ENCODE measurements around the gene PRKACA. TPM values are rescaled to one million over a fixed set of nuclear protein-coding genes. Genes with fewer than 3 reads are reported as not detected.

The PRKACA gene
- total and polyA plus RNA-seq, 10 of the 15 experiments (the other 5 are each of a cell fraction or from before 2014, with no cell fraction given) = 0.53 to 68.5 (median 11.2) TPM

DNA sequence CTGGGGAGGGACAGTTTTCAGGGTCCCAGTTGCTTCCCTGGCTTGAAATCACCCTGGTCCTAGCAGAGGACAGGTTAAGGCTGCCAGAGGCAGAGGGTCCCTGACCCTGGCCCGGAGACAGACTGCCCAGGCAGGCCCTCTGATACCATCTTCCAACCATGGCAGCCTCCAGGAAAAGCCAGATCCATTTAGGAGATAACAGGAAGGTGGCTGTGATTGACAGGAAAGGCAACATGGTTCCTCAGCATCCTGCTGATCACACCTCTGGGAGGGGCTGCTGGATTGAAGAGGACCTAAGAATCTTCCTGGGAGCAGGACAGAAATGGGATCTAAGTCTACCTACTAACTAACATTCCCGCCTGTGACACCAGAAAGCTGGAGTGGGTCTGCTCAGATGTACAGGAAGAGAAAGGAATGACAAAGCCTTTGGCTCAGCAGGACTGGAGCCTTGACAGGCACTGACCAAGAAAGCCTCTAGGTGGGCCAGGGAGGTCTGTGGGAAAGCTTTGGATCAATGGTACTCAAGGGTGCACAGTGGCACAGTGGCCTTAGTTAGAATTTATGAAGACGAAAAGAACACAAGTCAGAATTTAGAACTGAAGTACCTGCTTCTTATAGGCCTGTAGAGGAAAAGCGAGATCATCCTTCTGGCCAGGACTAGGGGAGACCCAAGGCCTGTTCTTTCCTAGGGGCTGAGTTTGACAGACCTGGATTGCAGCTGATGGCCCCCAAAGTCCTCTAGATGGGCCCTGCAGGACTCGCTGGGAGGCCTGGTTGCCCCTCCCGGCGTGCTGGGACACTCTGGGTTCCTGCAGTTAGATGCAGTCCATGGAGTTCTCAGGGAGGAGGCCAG, 2.3 kb upstream of the PRKACA start:
- no peak overlapping the region for H3K4me3 ChIP-seq
- no peaks in the 10 kb centered on the region for H3K9me3 ChIP-seq (replicated peaks; ENCODE audit: control insufficient read depth, insufficient read depth, low read length)
- DNase-seq (ENCODE audit: low read depth, low spot score) (no peak), ATAC-seq (no peak), FAIRE-seq (no peak)
- WGBS (ENCODE audit: insufficient coverage, insufficient replicate concordance, low lambda C conversion rate, missing lambda C conversion rate) = over 99% methylated on average over 7 of the region's 7 CpGs
- POLR2A ChIA-PET = no interaction called here
- TF ChIP-seq SKIL (IDR thresholded peaks at IDR 0.05; ENCODE audit: low read depth, poor library complexity, severe bottlenecking) (no peak), BMI1 (IDR thresholded peaks at IDR 0.05; ENCODE audit: borderline replicate concordance) (no peak), RAD51 (IDR thresholded peaks at IDR 0.05) (no peak)
- H3K36me3 ChIP-seq (ENCODE audit: control insufficient read depth in 2 of 2, insufficient read depth in 2 of 2, low read length in 1 of 2) = peaks cover 0 to 2% of the 10 kb centered on the region in 2 experiments; a peak in 2 of 4 replicates
- peaks cover 16% of the 10 kb centered on the region for H3K4me1 ChIP-seq (ENCODE audit: control insufficient read depth, insufficient read depth, low read length)
- BruUV-seq (replicated peaks) = no TSS peak
- H3K9ac ChIP-seq (ENCODE audit: control insufficient read depth, insufficient read depth, low read length) = no peak overlapping the region
- RAD21 ChIA-PET (ENCODE audit: unreplicated experiment) = no interaction called here
- no peaks in the 10 kb centered on the region for H4K20me1 ChIP-seq (ENCODE audit: control insufficient read depth, insufficient read depth)
- peaks cover 8% of the 10 kb centered on the region for H3K79me2 ChIP-seq (ENCODE audit: control insufficient read depth, insufficient read depth, low read length)
- intact Hi-C loops (cut with micrococcal nuclease; ENCODE audit: unreplicated experiment) (loop anchor here (5.0 kb wide), 1 partner anchor 38 kb away; no protein-coding TSS in a partner anchor), in situ Hi-C loops (cut with MboI) (no loop called here)
- SMC1A ChIA-PET (ENCODE audit: uncharacterized antibody, unreplicated experiment) = no interaction called here
- H2AFZ ChIP-seq (ENCODE audit: control insufficient read depth, low read depth, low read length) = no peak overlapping the region
- no peak overlapping the region for H3K4me2 ChIP-seq (ENCODE audit: control insufficient read depth, insufficient read depth)
- no peak overlapping the region for H3K27ac ChIP-seq (ENCODE audit: control insufficient read depth, insufficient read depth)
- H3K27me3 ChIP-seq (replicated peaks in 1 of 2; ENCODE audit: control insufficient read depth in 2 of 2, insufficient read depth in 2 of 2, low read length in 1 of 2) = no peaks in the 10 kb centered on the region
- CTCF ChIA-PET = interaction anchor here (0.9 to 2.4 kb wide), 2 partner anchors 17 to 217 kb away, joined by 3 to 10 read pairs; partner anchors contain the start of gene ASF1B

Data from GM12878 (cell line).